Activated naive CD8-positive, alpha-beta T cell treated with anti-CD3 and anti-CD28 coated beads, Interleukin-2, amount 50 U/mL, for 24 hours (primary cell): ENCODE measurements around the gene RSU1.

ENCODE experiments used
- ATAC-seq: fragments of 150-1000 bp; cut with Tn5 transposase; one replicate; pipeline ENCODE4 v1.10.0; 2021
- DNase-seq: peaks from one replicate; pipeline ENCODE4 v3.0.0; 2021
- H3K27ac Mint-ChIP-seq: one replicate; pipeline ENCODE4 v1.8.0; 2021; ENCODE audit warnings: mild to moderate bottlenecking, mixed read lengths
- H3K27me3 Mint-ChIP-seq: one replicate; pipeline ENCODE4 v1.8.0; 2021; ENCODE audit warnings: mixed read lengths
- H3K36me3 Mint-ChIP-seq: one replicate; pipeline ENCODE4 v1.8.0; 2021; ENCODE audit warnings: low read depth, mixed read lengths
- H3K4me1 Mint-ChIP-seq: one replicate; pipeline ENCODE4 v1.8.0; 2021; ENCODE audit warnings: mixed read lengths
- H3K4me3 Mint-ChIP-seq: one replicate; pipeline ENCODE4 v1.8.0; 2021; ENCODE audit warnings: mild to moderate bottlenecking, moderate library complexity, mixed read lengths
- H3K9me3 Mint-ChIP-seq: one replicate; pipeline ENCODE4 v1.8.0; 2021; ENCODE audit warnings: mixed read lengths

RSU1 gene

GRCh38 chr10:16787361-16787791, 29.8 kb downstream of the RSU1 start:
- ATAC-seq (peak; percentile 99), DNase-seq (peak; percentile 49)
- Mint-ChIP-seq H3K4me3 (peak overlapping the region; percentile 57), H3K4me1 (peaks cover 33% of the 10 kb centered on the region), H3K27me3 (no peaks in the 10 kb centered on the region), H3K27ac (peak overlapping the region; percentile 83), H3K9me3 (peaks cover 12% of the 10 kb centered on the region), H3K36me3 (peaks cover 41% of the 10 kb centered on the region)

- Mint-ChIP-seq H3K4me1 (peaks cover 38% of the 10 kb centered on the region), H3K9me3 (peaks cover 8% of the 10 kb centered on the region), H3K4me3 (no peak overlapping the region), H3K36me3 (peaks cover 24% of the 10 kb centered on the region), H3K27me3 (no peaks in the 10 kb centered on the region), H3K27ac (no peak overlapping the region)
- no peak for ATAC-seq
- DNase-seq = no peak
Observed at GRCh38 chr10:16780338-16780880, 36.8 kb downstream of the RSU1 start.

GRCh38 chr10:16779384-16779915, 37.8 kb downstream of the RSU1 start:
- H3K36me3 Mint-ChIP-seq = peaks cover 17% of the 10 kb centered on the region
- no peaks in the 10 kb centered on the region for H3K27me3 Mint-ChIP-seq
- H3K27ac Mint-ChIP-seq = peak overlapping the region; percentile 76
- H3K4me3 Mint-ChIP-seq = no peak overlapping the region
- peak; percentile 63 for DNase-seq
- H3K4me1 Mint-ChIP-seq = peaks cover 37% of the 10 kb centered on the region
- H3K9me3 Mint-ChIP-seq = peaks cover 2% of the 10 kb centered on the region
- ATAC-seq = peak; percentile 99

DNA sequence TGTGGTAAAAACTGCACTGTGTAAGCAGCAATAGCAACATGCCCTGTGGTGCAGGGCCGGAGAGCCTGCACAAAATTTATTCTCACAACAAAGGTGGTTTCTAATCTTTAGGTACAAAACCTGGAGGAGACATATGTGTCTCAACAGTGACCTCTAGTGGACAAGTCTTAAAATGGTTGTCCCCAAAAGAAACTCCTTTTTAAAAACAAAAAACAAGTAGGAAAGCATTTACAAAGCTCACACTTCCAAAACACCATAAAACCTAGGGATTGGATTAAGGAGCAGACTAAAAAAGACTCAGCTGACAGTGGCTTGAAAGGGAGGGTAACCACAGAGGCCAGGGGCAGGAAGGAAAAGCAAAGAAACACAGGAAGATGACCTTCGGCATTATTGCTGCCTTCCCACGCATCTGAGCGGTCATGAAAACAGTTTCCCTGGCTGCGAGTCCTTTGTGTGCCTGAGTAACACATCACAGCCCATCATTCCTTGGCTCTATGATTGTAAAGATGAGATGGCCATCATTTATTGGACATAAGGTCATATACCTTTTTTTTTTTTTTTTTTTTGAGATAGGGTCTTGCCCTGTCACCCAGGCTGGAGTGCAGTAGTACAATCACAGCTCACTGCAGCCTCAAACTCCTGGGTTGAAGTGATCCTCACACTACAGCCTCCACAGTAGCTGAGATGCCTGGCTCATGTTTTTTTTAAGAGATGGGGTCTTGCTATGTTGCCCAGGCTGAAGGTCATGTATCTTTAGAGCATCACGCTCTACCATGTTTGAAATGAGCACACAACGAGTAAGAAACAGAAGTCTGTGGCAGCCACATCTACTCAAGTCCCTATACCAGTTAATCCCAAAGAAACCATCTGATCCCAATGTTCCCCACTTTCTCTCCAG, 39.5 kb downstream of the RSU1 start:
- Mint-ChIP-seq H3K27me3 (no peaks in the 10 kb centered on the region), H3K4me1 (peaks cover 40% of the 10 kb centered on the region), H3K27ac (peak overlapping the region; percentile 27), H3K4me3 (no peak overlapping the region), H3K9me3 (no peaks in the 10 kb centered on the region), H3K36me3 (peaks cover 13% of the 10 kb centered on the region)
- DNase-seq (no peak), ATAC-seq (no peak)

GRCh38 chr10:16776896-16777295, 40.3 kb downstream of the RSU1 start:
- peaks cover 40% of the 10 kb centered on the region for H3K4me1 Mint-ChIP-seq
- no peaks in the 10 kb centered on the region for H3K27me3 Mint-ChIP-seq
- DNase-seq (no peak), ATAC-seq (no peak)
- H3K27ac Mint-ChIP-seq = no peak overlapping the region
- no peak overlapping the region for H3K4me3 Mint-ChIP-seq
- H3K9me3 Mint-ChIP-seq = no peaks in the 10 kb centered on the region
- peaks cover 11% of the 10 kb centered on the region for H3K36me3 Mint-ChIP-seq

GRCh38 chr10:16773334-16773733, 43.9 kb downstream of the RSU1 start:
- H3K27ac Mint-ChIP-seq = no peak overlapping the region
- DNase-seq (no peak), ATAC-seq (no peak)
- no peaks in the 10 kb centered on the region for H3K27me3 Mint-ChIP-seq
- H3K4me3 Mint-ChIP-seq = no peak overlapping the region
- H3K4me1 Mint-ChIP-seq = peaks cover 30% of the 10 kb centered on the region
- H3K9me3 Mint-ChIP-seq = no peaks in the 10 kb centered on the region
- peaks cover 2% of the 10 kb centered on the region for H3K36me3 Mint-ChIP-seq

DNA sequence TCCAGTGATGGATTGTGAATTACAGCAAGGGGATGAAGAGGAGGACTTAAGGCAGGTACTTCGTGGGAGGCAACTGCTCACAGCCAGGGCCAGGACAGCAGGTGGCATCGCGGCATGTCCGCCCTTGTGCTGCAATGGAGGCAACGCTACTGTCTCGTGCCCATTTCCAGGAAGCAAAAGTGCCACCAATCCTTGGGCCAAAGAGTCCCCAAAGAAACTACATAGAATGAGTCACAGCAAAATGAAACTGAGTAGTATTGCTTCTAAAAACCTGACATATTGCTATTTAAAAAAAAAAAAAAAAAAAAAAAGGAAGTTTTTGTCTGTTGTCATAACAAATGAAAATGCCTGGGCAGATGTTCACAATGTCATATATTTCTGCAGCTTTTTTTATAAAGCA, 46.6 kb downstream of the RSU1 start:
- Mint-ChIP-seq H3K9me3 (no peaks in the 10 kb centered on the region), H3K27ac (no peak overlapping the region)
- peak; percentile 9 for DNase-seq

DNA sequence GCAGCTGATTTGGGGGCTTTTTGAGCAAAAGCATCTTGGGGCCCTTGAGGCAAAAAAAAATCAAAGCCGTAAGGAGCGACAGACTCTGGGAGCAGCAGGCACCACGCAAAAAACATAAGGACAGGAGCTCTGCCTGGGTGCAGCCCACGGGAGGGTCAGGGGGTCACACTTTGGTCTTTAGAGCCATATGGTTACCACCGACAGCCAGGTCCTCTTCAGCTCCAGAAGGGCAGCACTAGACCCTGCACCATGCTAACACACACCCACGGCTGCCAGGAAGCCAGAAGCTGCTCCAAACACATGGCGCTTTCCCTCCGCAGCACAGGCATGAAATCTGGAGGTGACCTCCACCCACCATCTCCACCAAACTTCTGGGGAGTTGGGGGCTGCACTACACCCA, 47.1 kb downstream of the RSU1 start:
- no peaks in the 10 kb centered on the region for H3K36me3 Mint-ChIP-seq
- ATAC-seq (no peak), DNase-seq (no peak)
- no peaks in the 10 kb centered on the region for H3K9me3 Mint-ChIP-seq
- no peak overlapping the region for H3K4me3 Mint-ChIP-seq
- H3K27ac Mint-ChIP-seq = no peak overlapping the region
- peaks cover 23% of the 10 kb centered on the region for H3K4me1 Mint-ChIP-seq
- no peaks in the 10 kb centered on the region for H3K27me3 Mint-ChIP-seq

More for the DNA sequence above, 46.6 kb downstream of the RSU1 start:
- H3K4me1 Mint-ChIP-seq = peaks cover 22% of the 10 kb centered on the region
- ATAC-seq = peak; percentile 75
- H3K36me3 Mint-ChIP-seq = no peaks in the 10 kb centered on the region
- H3K27me3 Mint-ChIP-seq = no peaks in the 10 kb centered on the region
- H3K4me3 Mint-ChIP-seq = no peak overlapping the region

DNA sequence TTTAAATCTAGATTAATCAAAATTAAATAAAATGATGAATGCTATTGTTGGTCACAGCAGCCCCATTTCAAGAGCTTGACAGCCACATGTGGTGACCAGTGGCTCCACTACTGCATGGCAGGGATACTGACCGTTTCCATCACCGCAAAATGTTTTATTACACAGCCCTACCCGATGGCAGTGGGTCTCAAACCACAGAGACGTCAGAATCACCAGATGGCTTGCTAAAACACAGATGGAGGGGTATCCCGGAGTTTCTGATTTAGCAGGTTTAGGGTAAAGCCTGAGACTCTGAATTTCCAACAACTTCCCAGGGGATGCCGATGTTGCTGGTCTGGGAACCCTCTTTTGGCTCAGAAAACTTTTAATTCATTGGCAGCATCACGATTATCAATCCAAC, 47.9 kb downstream of the RSU1 start:
- no peak for DNase-seq
- no peak for ATAC-seq
- peaks cover 23% of the 10 kb centered on the region for H3K4me1 Mint-ChIP-seq
- H3K4me3 Mint-ChIP-seq = no peak overlapping the region
- H3K27me3 Mint-ChIP-seq = no peaks in the 10 kb centered on the region
- no peaks in the 10 kb centered on the region for H3K9me3 Mint-ChIP-seq
- no peaks in the 10 kb centered on the region for H3K36me3 Mint-ChIP-seq
- H3K27ac Mint-ChIP-seq = no peak overlapping the region

DNA sequence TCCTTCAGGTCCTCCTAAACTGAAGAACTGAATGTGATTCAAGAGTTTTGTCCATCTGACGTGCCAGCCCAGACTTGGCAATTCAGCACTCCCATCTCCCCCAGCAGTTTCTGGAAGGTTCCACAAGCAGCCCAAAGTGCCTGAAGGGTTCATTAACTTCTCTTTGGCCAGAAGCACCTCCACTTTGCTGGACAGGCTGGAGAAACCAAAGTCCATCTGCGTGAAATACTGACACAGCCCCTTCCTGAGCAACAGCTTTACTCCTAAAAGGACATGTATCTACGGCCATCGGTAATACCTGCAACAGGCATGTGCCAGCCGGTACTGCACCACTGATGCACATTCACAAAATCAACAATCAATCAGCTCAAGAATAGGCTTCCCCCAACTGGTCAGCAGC, 48.5 kb downstream of the RSU1 start:
- ATAC-seq = no peak
- H3K27ac Mint-ChIP-seq = no peak overlapping the region
- peaks cover 2% of the 10 kb centered on the region for H3K36me3 Mint-ChIP-seq
- H3K9me3 Mint-ChIP-seq = no peaks in the 10 kb centered on the region
- no peaks in the 10 kb centered on the region for H3K27me3 Mint-ChIP-seq
- no peak for DNase-seq
- no peak overlapping the region for H3K4me3 Mint-ChIP-seq
- peaks cover 21% of the 10 kb centered on the region for H3K4me1 Mint-ChIP-seq

- Mint-ChIP-seq H3K4me1 (peaks cover 8% of the 10 kb centered on the region), H3K36me3 (peaks cover 5% of the 10 kb centered on the region), H3K27me3 (no peaks in the 10 kb centered on the region), H3K4me3 (no peak overlapping the region), H3K9me3 (no peaks in the 10 kb centered on the region), H3K27ac (no peak overlapping the region)
- ATAC-seq = peak; percentile 33
- DNase-seq = no peak
Observed at GRCh38 chr10:16765509-16766375, 51.5 kb downstream of the RSU1 start.

DNA sequence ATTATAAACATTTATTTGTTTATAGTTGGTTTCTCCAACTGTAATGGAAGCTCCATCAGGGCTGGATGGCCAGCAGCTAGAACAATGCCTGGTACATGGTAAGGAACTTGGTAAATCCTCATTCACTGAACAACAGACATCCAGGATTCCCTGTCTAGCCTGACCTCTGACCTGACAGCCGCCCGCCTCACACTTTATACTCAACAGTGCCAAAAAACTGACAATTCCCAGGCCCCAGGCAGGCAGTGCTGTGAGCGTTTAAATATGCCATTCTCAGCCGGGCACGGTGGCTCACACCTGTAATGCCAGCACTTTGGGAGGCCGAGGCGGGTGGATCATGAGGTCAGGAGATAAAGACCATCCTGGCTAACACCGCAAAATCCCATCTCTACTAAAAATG, 55.9 kb downstream of the RSU1 start:
- H3K4me3 Mint-ChIP-seq = no peak overlapping the region
- no peak for DNase-seq
- H3K27me3 Mint-ChIP-seq = no peaks in the 10 kb centered on the region
- H3K9me3 Mint-ChIP-seq = no peaks in the 10 kb centered on the region
- no peak overlapping the region for H3K27ac Mint-ChIP-seq
- peaks cover 13% of the 10 kb centered on the region for H3K36me3 Mint-ChIP-seq
- peaks cover 8% of the 10 kb centered on the region for H3K4me1 Mint-ChIP-seq
- ATAC-seq = no peak

GRCh38 chr10:16756561-16757221, 60.5 kb downstream of the RSU1 start:
- peaks cover 18% of the 10 kb centered on the region for H3K36me3 Mint-ChIP-seq
- DNase-seq (no peak), ATAC-seq (no peak)
- no peak overlapping the region for H3K27ac Mint-ChIP-seq
- H3K4me3 Mint-ChIP-seq = no peak overlapping the region
- H3K27me3 Mint-ChIP-seq = no peaks in the 10 kb centered on the region
- peaks cover 4% of the 10 kb centered on the region for H3K4me1 Mint-ChIP-seq
- no peaks in the 10 kb centered on the region for H3K9me3 Mint-ChIP-seq

DNA sequence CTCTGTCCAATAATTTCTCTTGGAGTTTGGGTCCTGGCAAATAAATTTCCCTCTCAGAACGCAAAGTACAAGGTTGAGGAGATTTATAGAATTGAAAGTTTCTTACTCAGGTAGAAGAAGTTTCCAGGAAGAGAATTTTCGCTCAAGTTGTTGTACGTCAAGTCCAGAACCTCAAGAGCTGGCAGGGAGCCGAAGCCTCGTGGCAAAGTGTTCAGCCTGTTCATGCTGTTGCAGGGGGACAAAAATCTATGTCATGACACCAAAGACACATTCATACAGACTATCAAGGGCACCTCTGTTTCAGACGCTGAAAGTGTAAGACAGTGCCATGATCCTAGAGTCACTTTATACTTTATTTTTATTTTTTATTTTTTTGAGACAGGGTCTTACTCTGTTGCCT, 62.5 kb downstream of the RSU1 start:
- Mint-ChIP-seq H3K27ac (no peak overlapping the region), H3K27me3 (no peaks in the 10 kb centered on the region), H3K4me3 (no peak overlapping the region), H3K9me3 (no peaks in the 10 kb centered on the region), H3K36me3 (peaks cover 24% of the 10 kb centered on the region), H3K4me1 (peaks cover 4% of the 10 kb centered on the region)
- DNase-seq = no peak
- no peak for ATAC-seq
